DOHH2 (cell line): Measurements from ENCODE around the gene MKKS.

Source experiments
- H3F3A ChIP-seq: fragments of 200-600 bp; sonication (generic), shearing (Covaris generic); 2 replicates; pipeline ENCODE4 v1.6.0; 2016; ENCODE audit warnings: antibody characterized with exemption, mild to moderate bottlenecking; ENCODE audit not compliant: control insufficient read depth, insufficient read depth
- H3K27ac ChIP-seq: fragments of 200-600 bp; sonication (generic); 2 replicates; pipeline ENCODE4 v1.5.1; 2014; ENCODE audit warnings: low read depth, mild to moderate bottlenecking, low read length, moderate library complexity
- H3K27me3 ChIP-seq: fragments of 200-600 bp; sonication (generic); 2 replicates; pipeline ENCODE4 v1.6.1; 2014; ENCODE audit warnings: mild to moderate bottlenecking, low read length, mixed read lengths; ENCODE audit not compliant: control insufficient read depth
- H3K36me3 ChIP-seq: fragments of 200-600 bp; sonication (generic); 2 replicates; pipeline ENCODE4 v1.6.1; 2014; ENCODE audit warnings: mild to moderate bottlenecking, low read length, moderate library complexity, mixed read lengths; ENCODE audit not compliant: control insufficient read depth
- H3K4me1 ChIP-seq: fragments of 200-600 bp; sonication (generic); 2 replicates; pipeline ENCODE4 v1.6.1; 2014; ENCODE audit warnings: mild to moderate bottlenecking, low read length, mixed read lengths; ENCODE audit not compliant: control insufficient read depth
- H3K4me2 ChIP-seq: fragments of 200-600 bp; sonication (generic); 2 replicates; pipeline ENCODE4 v1.6.0; 2014; ENCODE audit warnings: mild to moderate bottlenecking, low read length, moderate library complexity
- H3K4me3 ChIP-seq: fragments of 200-600 bp; sonication (generic); 2 replicates; pipeline ENCODE4 v1.5.1; 2014; ENCODE audit warnings: mild to moderate bottlenecking, low read length, mixed read lengths
- H3K79me2 ChIP-seq: fragments of 200-600 bp; sonication (generic); 2 replicates; pipeline ENCODE4 v1.6.1; 2014; ENCODE audit warnings: mild to moderate bottlenecking, low read length, mixed read lengths; ENCODE audit not compliant: control insufficient read depth
- H3K9me2 ChIP-seq: fragments of 200-600 bp; sonication (generic); replicated peaks from 2 replicates; pipeline ENCODE4 v1.6.1; 2014; ENCODE audit warnings: mild to moderate bottlenecking, low read length, mixed read lengths; ENCODE audit not compliant: control insufficient read depth
- H3K9me3 ChIP-seq: fragments of 200-600 bp; sonication (generic); 2 replicates; pipeline ENCODE4 v1.6.1; 2014; ENCODE audit warnings: antibody characterized with exemption, low read length, mixed read lengths; ENCODE audit not compliant: control insufficient read depth, insufficient read depth
- H4K20me1 ChIP-seq: fragments of 200-600 bp; sonication (generic); 2 replicates; pipeline ENCODE4 v1.6.0; 2014; ENCODE audit warnings: low read depth, mild to moderate bottlenecking, antibody characterized with exemption, low read length, moderate library complexity; ENCODE audit not compliant: control insufficient read depth, insufficient read depth
- CTCF ChIP-seq: fragments of 200-600 bp; sonication (generic); IDR thresholded peaks from one replicate; pipeline ENCODE4 v1.5.1; 2014; ENCODE audit warnings: antibody characterized with exemption, mild to moderate bottlenecking, low read depth, low read length; ENCODE audit not compliant: poor library complexity, severe bottlenecking
- EZH2phosphoT487 ChIP-seq: fragments of 200-600 bp; sonication (generic); IDR thresholded peaks from 2 replicates; pipeline ENCODE4 v1.6.1; 2017; ENCODE audit warnings: borderline replicate concordance, mild to moderate bottlenecking, antibody characterized with exemption, low read length, moderate library complexity, mixed read lengths

The MKKS gene

GRCh38 chr20:10433623-10434466, at the start of gene MKKS:
MKKS (minus strand) TSS chr20:10434222; CDS start chr20:10413514, 20,708 bp downstream.
- Histone ChIP-seq H3K79me2 (peaks cover 88% of the 10 kb centered on the region), H3K9me3 (no peaks in the 10 kb centered on the region), H4K20me1 (no peaks in the 10 kb centered on the region; the same call in 1 of the 2 replicates), H3K27me3 (no peaks in the 10 kb centered on the region), H3K4me2 (peak within 1 kb of the TSS; percentile 91), H3K36me3 (peaks cover 29% of the 10 kb centered on the region), H3K9me2 (no peaks in the 10 kb centered on the region), H3K27ac (peak within 1 kb of the TSS; percentile 91), H3F3A (peaks cover 4% of the 10 kb centered on the region; the same call in 1 of the 2 replicates), H3K4me1 (peaks cover 44% of the 10 kb centered on the region), H3K4me3 (peak within 1 kb of the TSS; percentile 90)
- TF ChIP-seq EZH2phosphoT487 (no peak), CTCF (no peak)

GRCh38 chr20:10483691-10484090, 49.7 kb upstream of the MKKS start:
- no peak overlapping the region for H3K4me2 ChIP-seq
- no peaks in the 10 kb centered on the region for H3K9me3 ChIP-seq
- TF ChIP-seq EZH2phosphoT487 (no peak), CTCF (no peak)
- no peak overlapping the region for H3K27ac ChIP-seq
- H3K4me3 ChIP-seq, result no peak overlapping the region
- no peaks in the 10 kb centered on the region for H3K9me2 ChIP-seq
- peaks cover 33% of the 10 kb centered on the region for H3K79me2 ChIP-seq
- no peaks in the 10 kb centered on the region for H3K27me3 ChIP-seq
- H4K20me1 ChIP-seq, result 0 out of 2 replicates have a peak, but pooled peaks cover 3% of the 10 kb centered on the region
- H3F3A ChIP-seq, result no peaks in the 10 kb centered on the region
- no peaks in the 10 kb centered on the region for H3K36me3 ChIP-seq
- H3K4me1 ChIP-seq, result peaks cover 5% of the 10 kb centered on the region; the same call in 1 of the 2 replicates

GRCh38 chr20:10481676-10482075, 47.7 kb upstream of the MKKS start:
- H3K36me3 ChIP-seq, result no peaks in the 10 kb centered on the region
- TF ChIP-seq EZH2phosphoT487 (no peak), CTCF (no peak)

More at GRCh38 chr20:10481676-10482075, 47.7 kb upstream of the MKKS start:
- H3K27me3 ChIP-seq, result no peaks in the 10 kb centered on the region
- H3K79me2 ChIP-seq, result peaks cover 41% of the 10 kb centered on the region
- no peak overlapping the region for H3K4me2 ChIP-seq
- H3K9me3 ChIP-seq, result no peaks in the 10 kb centered on the region
- no peak overlapping the region for H3K27ac ChIP-seq
- H3K4me3 ChIP-seq, result no peak overlapping the region
- H3K9me2 ChIP-seq, result no peaks in the 10 kb centered on the region
- H4K20me1 ChIP-seq, result peaks cover 7% of the 10 kb centered on the region; the same call in 1 of the 2 replicates
- H3F3A ChIP-seq, result no peaks in the 10 kb centered on the region
- peaks cover 13% of the 10 kb centered on the region for H3K4me1 ChIP-seq
